ENCODE data around the gene STXBP6.
"Not testable (repeated sequence)": the region's sequence is repeated elsewhere in the genome, so short reads cannot be mapped to it uniquely, and the experiment has no call there.

Gene STXBP6

DNA sequence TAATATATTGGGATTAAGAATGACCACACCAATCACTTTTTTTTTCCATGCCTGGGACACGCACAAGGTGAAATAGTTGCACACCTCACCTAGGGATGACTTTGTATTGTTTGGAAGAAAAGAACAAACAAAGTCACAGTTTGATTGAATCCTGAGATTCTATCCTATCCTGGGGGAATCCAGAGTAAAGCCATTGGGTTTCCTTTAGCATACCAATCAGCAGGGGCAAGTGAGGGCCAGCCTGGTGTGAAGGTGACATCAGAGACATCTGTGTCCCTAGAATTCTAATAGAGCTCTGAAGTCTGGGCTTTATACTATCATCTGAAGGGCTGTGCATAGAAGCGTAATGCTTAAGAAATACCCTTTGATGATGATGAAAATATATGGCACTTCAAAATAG lies 199.9 kb downstream of the STXBP6 start:
- DNase-seq: no peak

DNA sequence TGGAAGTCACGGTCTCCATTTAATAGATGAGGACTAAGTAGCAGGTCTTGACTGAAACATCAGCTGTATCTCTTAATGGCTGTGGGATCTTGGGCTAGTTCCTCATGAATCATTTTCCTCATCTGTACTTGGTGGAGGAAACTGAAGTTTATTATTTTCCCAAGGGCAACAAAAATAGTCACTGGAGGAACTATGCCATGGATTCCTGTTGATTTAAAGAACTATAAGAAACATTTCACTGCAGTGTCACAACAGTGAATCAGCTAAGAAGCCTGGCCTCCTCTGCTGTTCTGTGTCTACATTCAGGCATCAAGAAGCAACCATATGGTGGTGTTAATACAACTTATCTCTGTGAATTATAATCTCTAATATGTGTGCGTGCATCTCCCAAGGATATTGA lies 200.5 kb downstream of the STXBP6 start:
- no peak for DNase-seq

DNA sequence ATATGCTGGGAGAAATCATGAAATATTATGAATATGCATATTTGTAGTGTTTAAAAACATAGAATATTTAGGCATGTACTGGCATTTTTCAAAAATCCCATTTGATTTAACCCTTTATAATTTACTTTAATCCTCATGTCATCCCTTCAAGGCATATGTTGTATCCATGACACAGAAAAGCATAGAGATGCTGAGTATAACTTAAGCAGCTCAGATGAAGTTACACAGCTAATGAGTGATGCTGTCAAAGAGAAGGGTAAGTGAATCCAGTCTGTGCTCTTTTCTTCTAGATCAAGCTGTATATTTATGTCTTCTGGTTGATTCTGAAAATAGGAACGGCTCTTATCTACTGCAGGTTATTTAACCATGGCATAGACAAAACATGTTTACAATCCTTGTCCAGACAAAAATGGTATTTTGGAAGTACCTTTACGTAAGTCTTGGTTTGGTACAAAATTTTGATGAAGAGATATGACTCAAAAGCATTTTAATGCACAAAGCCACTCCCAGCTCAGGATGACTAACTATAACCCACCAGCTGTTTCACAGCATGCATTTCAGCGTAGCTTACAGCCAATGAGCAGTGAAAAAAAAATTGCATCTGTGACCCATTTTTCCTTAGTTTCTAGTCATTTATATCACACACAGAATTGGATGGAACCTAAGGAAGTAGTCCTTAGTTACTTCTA lies 201.7 kb downstream of the STXBP6 start:
- no peak for DNase-seq

DNA sequence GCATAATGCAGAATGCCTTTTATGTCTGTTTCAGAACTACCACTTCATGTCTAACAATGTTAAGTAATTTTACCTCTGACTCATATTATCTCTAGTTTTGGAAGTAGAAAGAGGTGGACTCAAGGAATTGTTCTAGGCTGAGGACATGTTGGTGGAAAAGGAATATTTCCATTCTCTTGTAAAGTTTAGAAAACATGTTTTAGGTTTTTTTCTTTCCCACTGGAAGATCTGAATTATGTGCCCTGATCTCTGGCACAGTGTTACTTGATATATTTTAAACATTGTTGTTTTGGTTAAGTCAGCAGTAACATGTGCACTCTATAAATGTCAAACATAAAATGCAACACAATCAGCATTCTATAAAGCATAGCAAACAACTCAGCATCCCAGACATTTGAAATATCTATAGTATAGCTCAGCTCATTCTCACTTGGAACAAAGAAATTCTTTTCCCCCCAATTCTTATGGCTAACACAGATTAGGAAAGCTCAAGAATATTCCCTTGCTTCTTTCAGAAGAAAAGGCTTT lies 202.3 kb downstream of the STXBP6 start:
- DNase-seq: no peak

DNA sequence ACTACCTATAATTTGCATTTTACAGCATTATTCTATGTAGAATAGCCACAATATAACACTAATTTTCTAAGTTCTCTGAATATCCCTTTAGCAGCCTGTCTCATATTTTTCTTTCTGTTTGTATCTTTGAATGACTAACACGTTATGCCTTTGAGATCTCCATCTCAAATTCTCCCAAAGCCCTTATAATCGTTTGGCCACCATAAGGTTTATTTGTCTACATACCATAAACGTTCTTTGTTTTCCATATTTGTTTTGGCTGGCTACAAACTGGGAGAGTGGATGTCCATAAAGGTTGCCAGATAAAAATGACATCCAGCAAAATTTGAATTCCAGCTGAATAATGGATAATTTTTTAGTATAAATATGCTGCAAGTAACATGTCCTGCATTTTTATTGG lies 203.7 kb downstream of the STXBP6 start:
- peak; percentile 43 for DNase-seq

DNA sequence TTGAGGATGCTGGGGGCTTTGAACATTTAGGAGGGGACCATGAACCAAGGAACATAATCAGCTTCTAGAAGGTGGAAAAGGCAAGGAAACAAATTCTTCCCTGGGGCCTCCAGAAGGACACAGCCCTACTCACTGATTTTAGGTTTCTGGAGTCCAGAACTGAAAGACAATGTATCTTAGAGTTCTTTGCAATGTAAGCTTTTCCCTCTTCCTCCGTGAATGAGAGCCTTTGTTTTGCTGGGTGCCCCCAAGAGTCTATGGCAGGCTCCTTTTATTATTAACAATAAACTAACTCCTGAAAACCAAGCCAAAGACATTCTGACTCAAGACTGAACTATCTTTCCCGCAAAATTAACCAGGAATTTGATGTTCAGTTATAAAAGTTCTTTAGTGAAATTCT lies 204.1 kb downstream of the STXBP6 start:
- no peak for DNase-seq

DNA sequence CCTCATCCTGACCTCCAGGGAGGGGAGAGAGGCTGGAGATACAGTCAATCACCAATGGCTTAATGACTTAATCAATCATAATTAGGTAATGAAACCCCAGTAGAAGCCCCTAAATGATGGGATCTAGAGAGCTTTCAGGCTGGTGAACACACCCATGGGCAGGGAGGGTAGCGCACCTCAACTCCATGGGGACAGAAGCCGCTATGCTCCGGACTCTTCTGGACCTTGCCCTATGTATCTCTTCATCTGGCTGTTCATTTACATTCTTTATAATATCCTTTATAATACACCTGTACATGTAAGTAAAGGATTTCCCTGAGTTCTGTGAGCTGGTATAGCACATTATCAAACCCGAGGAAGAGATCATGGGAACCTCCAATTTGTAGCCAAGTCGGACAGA lies 205.9 kb downstream of the STXBP6 start:
- no peak for DNase-seq

DNA sequence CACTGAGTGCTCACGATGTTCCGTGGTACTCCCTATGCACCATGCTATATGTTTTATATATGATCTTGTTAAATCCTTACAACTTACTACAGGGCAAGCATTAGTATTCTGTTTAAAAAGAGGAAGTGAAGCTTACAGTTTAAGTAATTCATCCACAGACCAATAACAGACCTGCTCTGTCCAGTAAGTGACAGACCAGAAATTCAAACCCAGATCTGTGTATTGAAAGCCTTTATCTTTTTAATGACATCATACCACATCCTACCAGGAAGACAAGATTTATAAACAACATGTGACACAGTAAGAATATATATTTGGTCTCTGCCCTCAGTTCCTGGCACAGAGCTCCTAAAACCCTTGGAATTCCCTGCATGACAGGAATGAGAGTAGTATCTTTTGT lies 206.5 kb downstream of the STXBP6 start:
- DNase-seq: no peak

DNA sequence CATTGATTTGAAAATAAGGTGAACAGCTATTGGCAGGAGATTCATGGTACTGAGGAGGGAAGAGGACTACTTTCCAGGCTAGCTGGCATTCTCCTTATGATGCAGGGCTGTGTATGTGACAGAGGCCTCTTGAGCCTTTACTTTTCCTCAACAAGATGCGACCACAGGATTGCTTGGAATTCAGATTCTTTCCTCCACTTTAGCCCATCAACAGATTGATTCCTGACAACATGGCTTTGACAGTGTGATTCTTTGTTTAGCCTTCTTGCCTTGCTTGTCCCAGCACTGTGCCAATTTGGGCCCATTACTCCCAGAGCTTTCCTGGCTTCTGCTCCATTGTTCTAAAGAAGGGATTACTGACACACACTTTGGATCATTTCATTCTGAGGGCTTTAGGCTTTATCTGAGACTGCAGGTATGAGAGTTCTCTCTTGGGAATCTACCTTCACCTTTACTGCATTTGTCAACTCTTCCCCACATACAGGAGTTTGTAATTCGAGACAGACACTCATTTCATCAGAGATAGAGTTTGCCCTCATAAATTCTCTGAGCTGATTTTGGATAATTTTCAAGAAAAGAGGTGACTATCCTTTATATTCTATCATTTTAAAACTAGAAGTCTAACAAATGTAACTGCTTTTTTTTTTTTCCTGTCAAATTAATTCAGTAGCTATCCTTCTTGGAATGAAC lies 209.6 kb downstream of the STXBP6 start:
- no peak for DNase-seq

DNA sequence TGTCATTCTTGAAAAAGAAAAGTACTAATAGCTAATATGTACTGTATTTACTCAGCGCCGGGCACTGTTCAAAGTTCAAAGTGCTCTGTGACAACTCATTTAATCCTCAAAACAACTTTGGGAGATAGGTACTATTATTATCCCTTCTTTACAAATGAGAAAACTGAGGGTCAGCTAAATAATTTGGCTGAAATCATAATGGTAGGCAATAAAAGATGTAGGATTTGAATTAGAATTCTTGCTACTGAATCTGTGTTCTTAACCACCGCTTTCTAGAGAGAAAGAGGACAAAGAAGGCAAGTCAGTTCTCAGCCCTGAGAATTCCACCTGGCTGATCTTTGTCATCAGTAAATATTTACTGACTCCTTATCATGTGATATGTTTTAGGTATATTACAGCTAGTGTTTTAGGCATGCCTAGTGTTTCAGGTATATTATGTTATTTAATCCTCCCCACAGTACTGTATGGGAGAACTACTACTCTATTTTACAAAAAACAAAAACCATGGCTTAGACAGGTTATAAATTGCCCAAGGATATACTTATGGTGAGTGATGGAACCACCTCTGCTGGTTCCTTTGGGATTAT lies 210.2 kb downstream of the STXBP6 start:
- DNase-seq: no peak

DNA sequence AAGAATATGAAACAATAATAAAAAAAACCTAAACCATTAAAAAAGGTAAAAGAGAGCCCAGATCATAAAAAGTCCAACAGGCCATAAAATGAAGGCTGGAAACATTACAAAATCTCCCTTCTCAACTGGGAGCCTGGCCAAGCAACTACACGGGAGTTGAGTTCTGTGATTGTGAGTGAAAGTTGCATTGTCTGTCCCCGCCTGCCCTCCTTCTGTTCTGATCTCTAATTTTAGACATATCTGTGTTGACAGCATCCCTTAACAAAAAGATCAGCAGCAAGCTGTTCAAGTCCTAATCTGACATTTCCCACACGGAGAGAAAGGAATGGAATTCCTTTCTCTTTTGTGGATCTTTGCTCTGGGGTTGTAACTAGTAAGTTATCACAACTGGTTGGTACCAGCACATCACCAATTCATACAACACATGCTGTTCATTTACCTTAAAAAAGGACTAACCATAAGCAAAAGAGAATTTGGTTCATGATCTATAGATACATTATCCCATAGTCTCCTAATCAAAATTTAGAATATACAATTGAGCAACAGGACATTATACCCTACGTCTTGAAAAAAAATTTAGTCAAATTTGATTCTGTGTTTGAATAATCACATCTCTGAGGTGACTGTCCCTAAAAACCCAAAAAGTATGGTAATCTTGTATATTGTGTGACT lies 210.9 kb downstream of the STXBP6 start:
- no peak for DNase-seq

DNA sequence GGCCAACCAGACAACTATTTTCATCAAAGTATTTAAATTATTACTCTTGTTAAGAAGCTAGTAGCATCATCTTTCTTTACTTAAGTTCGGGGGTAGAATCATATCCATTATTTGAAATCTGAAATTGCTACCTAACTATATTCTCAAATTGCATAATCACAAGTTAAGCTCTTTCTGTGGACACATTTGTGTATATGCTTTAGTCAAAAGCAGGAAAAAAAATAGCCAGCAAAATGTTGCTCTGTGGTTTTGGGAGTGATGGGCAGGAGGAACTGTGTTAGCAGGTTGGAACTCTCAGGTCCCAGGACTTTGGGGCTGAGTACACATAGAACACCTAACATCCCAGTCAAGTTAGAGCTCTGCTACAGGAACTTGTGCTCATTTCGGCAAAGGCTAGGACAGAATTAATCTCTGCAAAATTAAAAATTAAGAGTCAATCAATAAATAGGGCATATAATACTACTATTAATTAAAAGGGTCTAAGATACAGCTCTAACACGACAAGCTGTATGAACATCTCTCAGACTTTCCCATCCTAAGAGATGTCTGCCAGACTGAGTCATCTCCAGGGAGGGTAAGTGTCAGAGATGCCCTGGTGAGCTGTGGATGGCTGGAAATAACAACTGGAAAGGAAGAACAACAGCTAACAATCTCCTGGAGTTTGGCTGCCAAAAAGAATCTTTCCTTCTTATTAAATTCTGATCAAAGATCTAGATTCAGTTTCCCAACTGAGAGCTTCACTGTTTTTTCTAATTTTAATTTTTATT lies 212.5 kb downstream of the STXBP6 start:
- DNase-seq: no peak

DNA sequence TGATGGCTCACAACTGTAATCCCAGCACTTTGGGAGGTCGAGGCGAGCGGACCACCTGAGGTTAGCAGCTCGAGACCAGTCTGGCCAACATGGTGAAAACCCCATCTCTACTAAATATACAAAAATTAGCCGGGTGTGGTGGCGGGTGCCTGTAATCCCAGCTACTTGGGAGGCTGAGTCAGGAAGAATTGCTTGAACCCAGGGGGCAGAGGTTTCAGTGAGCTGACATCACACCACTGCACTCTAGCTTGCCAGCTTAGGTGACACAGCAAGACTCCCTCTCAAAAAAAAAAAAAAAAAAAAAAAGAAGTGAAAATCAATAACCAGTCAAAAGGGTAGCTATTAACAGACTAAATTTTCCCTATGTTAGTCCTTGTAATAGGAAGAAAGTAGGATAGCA lies 213.6 kb downstream of the STXBP6 start:
- DNase-seq: not testable (repeated sequence)

DNA sequence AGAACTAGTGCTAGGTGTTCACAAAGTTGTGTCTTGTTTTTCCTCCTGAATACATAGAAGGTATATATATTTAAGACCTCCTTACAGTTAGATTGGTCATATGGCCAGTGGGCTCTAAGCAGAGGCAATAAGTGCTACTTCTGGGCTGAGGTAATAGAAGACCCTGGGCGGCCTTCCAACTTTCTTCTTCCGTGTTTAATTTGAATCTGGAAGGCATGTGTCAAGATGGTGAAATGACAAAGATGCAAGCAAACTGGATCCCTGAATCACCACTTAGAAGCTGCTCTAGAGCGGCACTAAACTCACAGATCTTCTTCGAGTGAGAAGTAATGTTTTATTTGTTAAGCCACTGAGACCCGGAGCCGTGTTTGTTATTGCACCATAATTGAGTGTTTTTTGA lies 215.0 kb downstream of the STXBP6 start:
- DNase-seq: no peak

DNA sequence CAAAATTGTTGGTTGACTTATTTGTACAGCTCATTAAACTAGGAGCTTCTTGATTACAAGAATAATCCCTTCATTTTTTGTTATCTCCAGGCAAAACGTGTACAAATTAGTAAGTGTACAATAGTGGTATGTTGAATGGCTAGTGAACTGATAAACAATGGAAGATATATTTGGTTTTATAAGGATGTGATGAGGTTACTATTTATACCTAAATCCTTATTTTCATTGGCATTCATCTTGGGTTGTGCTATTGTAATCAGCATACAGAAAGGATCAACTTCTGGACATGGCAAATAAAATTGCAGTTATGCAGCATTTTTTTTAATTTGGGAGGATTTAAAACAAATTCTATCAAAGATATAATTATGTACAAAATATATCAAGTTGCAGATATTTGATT lies 216.6 kb downstream of the STXBP6 start:
- no peak for DNase-seq

DNA sequence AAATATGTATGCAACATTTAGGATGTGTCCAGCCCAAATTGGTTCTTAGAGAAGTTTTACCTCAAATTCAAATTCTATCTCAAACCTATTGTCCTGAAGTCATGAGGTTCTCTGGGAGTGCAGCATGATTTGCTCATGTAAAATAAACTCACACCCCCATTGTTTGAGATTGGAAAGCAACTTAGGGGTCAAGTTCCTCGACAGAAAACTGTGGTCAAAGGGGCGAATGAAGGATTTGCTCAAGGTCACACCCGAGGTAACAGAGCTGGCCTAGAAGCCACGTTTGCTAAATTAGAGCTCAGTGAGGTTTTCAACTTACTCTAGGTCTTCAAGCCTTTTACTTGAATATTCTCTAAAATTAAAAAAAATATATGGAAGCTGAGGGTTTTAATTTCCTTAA lies 218.3 kb downstream of the STXBP6 start:
- DNase-seq: no peak

DNA sequence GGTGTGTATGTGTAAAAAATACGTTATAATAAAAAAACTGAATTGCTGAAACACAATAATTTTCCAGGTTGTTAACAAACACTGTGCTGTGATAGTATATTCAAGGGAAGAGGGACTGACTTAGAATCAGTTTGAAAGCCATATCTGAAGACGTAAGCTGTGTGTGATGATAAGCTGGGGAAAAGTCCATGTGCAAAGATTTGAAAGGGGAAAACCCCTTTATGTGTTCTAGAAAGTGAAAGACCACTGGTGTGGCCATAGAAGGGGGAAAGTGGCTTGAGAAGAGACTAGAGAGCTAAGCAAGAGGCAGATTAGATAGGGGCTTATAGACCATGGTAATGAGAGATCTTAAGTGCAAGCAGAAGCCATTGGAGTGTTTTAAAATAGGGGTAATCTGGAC lies 220.1 kb downstream of the STXBP6 start:
- no peak for DNase-seq

DNA sequence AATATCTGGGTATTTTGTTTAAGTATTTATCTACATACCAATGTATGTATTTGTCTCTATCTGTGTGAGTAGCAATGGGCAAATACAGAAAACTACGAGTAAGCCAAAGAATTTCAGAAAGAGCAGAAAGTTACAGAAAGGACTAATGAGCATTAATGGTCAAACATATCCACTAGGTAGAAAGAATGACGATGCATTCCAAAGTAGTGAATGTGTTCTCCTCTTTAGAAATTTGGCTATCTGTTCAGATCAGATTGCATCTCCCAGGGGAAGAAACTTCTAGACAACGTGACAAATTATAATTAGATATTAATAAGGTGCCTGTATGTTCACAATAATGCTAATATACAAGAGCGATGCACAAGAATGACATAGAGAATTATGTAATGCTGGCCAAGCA lies 221.5 kb downstream of the STXBP6 start:
- no peak for DNase-seq

DNA sequence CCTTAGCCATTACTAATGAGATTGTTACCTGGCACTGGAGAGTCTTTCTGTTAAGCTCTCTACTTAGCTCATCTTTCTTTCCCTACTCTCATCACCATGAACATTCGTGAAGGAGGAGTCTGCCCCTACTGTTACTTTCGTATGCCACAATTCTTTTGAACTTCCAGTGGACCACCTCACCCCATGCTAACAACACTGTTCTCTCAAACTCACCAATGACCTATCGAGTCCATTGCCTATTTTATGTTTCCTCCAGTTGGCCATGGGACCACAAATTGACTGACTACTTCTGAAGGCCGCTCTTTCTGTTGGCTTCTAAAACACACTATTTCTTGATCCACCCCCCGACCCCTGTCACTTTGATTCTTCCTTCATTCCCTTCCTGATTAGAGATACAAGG lies 223.6 kb downstream of the STXBP6 start:
- DNase-seq: no peak

DNA sequence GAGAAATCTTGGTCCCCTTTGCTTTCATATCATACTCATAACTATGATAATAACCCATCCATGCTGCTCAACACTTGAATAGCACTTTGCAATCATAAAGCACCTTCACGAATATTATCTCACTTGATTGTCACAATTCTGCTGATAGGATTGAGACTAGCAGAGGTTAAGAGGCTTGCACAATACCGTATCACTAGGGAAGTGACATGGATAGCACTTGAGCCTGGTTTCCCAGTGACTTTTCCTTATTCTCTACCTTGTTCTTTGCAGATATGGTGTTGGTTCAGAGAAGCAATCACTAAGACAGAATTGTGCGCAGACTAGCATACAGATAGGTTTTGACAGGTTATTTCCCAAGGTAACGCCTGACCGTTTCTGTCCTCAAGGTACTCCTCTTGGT lies 229.3 kb downstream of the STXBP6 start:
- DNase-seq: no peak

DNA sequence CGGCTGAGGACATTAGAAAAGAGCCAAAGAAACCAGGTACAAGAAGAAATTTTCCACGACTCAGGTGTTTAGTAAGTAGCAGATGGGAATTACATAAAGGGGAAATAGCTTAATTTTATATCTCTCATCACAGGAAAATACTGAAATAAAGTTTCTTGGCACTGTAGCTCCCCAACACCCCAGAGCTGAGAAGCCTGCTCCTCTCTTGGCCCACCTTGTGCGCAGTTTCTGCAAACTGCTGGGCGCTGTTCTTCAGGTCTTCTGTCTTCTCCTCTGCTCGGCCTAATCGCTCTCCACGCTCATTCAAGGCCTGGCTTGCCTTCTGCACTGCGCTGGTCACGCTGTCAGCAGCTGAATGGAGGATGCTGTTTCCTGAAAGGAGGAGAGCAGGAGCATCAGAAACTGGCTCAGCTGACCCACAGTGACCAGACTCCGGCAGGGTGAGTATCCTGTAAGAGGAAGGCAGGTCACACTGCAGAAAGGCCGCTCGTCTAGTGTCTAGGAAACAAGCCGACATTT lies 231.1 kb downstream of the STXBP6 start:
- no peak for DNase-seq

DNA sequence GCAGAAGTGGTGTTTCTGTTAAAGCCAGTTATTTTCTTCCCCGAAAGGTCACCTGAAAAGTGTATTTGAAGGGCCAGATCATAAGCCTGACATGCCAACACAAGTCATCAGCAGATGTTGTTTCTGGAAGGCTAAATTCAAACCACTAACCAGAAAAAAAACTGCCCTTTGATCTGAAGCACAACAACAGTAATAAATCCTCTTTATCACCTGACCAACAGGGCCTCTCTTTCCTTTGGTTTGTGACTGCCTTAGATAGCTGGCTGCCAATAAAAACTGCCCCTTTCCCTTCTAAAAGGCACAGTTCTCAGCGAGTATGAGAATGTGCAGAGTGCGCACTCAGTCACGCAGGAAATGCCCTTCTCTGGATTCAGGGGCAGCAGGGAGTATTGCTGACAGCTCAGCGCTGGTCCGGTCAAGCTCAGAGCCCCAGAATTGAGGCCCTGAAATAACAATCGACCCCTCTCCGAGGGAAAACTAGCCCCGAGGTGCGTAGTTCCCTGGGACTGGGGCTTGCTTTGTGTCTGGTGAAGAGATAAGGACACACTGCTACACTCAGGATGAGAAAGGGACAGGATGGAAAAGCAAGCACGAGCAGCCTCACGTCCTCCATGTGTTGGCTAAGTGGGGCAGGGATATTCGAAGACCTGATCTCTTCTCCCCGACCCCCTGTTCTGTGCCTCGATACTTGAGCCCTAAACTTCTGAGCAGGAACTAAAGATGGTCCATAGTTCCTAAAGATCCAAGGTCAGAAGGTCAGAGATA lies 231.7 kb downstream of the STXBP6 start:
- no peak for DNase-seq

All from NCI-H1092 treated with DMSO at 0.1 percent for 48 hours (cell line).